OCI-LY7 (cell line): ENCODE results near the gene PILRA.
"Not testable (repeated sequence)": the region's sequence is repeated elsewhere in the genome, so short reads cannot be mapped to it uniquely, and the experiment has no call there.

ENCODE experiments used
- EZH2phosphoT487 ChIP-seq: fragments of 200-600 bp; sonication (generic); IDR thresholded peaks from 2 replicates; pipeline ENCODE4 v1.6.1; 2018; ENCODE audit warnings: low read depth, borderline replicate concordance, mild to moderate bottlenecking, mixed run types, antibody characterized with exemption, low read length, moderate library complexity, mixed read lengths
- TF ChIP-seq, protein P1 (sequence below): fragments of 200-600 bp; sonication (generic); conservative IDR thresholded peaks from 2 replicates; pipeline ENCODE4 v1.5.1; 2014; ENCODE audit warnings: mild to moderate bottlenecking, antibody characterized with exemption, low read length, moderate library complexity, mixed read lengths

GRCh38 chr7:100341286-100341685 lies 32.0 kb upstream of the PILRA start:
- TF ChIP-seq, protein P1, sequence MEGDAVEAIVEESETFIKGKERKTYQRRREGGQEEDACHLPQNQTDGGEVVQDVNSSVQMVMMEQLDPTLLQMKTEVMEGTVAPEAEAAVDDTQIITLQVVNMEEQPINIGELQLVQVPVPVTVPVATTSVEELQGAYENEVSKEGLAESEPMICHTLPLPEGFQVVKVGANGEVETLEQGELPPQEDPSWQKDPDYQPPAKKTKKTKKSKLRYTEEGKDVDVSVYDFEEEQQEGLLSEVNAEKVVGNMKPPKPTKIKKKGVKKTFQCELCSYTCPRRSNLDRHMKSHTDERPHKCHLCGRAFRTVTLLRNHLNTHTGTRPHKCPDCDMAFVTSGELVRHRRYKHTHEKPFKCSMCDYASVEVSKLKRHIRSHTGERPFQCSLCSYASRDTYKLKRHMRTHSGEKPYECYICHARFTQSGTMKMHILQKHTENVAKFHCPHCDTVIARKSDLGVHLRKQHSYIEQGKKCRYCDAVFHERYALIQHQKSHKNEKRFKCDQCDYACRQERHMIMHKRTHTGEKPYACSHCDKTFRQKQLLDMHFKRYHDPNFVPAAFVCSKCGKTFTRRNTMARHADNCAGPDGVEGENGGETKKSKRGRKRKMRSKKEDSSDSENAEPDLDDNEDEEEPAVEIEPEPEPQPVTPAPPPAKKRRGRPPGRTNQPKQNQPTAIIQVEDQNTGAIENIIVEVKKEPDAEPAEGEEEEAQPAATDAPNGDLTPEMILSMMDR: peak; percentile 34; the same call in 1 of the 2 replicates
- not testable (repeated sequence) for TF ChIP-seq EZH2phosphoT487
